ENCODE measurements around the gene MAP4K3.
"Not testable (repeated sequence)": the region's sequence is repeated elsewhere in the genome, so short reads cannot be mapped to it uniquely, and the experiment has no call there.

The MAP4K3 gene

GRCh38 chr2:39409697-39410389, 27.2 kb downstream of the MAP4K3 start:
- in situ Hi-C loops (cut with MboI; ENCODE audit: low sequenced_read_pairs), result no loop called here

DNA sequence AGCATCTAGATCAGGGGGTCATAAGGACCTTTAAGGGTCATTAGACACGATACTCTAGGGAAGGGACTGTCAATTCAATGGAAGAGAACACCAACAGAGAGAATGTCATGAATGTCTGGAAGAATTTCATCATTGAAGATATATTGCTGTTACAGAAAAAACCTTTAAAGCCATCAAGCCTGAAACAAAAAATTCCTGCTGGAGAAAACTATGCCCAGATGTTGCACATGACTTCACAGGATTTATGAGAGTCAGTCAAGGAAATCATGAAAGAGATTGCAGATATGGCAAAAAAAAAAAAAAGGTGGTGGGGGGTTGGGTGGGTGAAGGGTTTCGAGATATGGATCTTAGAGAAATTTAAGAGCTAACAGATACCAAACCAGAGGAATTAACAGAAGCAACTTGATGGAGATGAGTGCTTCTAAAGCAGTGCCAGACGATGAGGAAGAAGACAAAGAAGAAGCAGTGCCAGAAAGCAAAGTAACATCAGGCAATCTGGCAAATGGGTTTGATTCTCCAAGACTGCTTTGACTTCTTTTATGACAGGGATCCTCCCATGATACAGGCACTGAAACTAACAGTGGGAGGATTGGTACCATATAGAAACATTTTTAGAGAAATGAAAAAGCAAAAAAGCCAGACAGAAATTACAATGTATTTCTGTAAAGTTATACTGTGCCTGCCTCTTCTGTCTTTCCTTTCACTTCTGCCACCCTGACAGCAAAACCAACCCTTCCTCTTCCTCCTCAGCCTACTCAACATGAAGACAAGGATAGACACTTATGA, 28.5 kb downstream of the MAP4K3 start:
- in situ Hi-C loops (cut with MboI; ENCODE audit: low sequenced_read_pairs), result no loop called here

- in situ Hi-C loops (cut with MboI; ENCODE audit: low sequenced_read_pairs), result no loop called here
Measured at GRCh38 chr2:39407516-39408296, 29.4 kb downstream of the MAP4K3 start.

- in situ Hi-C loops (cut with MboI; ENCODE audit: low sequenced_read_pairs), result no loop called here
Measured at GRCh38 chr2:39405364-39405763, 31.7 kb downstream of the MAP4K3 start.

GRCh38 chr2:39403311-39403710, 33.8 kb downstream of the MAP4K3 start:
- in situ Hi-C loops (cut with MboI; ENCODE audit: low sequenced_read_pairs), result no loop called here

GRCh38 chr2:39401319-39401718, 35.8 kb downstream of the MAP4K3 start:
- in situ Hi-C loops (cut with MboI; ENCODE audit: low sequenced_read_pairs), result no loop called here

- in situ Hi-C loops (cut with MboI; ENCODE audit: low sequenced_read_pairs), result no loop called here
Measured at GRCh38 chr2:39399570-39399969, 37.5 kb downstream of the MAP4K3 start.

DNA sequence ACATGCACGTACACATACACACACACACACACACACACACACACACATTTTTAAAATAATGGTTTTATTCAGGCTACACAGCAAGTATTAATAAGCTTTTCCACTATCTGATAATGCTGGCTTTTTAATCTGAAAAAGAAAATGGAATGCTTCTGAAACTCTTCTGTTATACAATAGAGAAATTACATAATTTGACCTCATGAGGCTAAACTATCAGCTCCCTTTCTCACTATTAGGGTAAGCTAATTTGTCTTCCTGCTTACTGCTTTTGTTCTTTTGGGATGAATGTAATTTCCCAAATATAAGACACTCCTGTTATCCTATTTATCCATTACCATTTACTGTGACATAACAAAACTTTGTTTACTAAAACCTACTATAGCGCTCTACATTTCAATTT, 41.8 kb downstream of the MAP4K3 start:
- in situ Hi-C loops (cut with MboI; ENCODE audit: low sequenced_read_pairs), result no loop called here

DNA sequence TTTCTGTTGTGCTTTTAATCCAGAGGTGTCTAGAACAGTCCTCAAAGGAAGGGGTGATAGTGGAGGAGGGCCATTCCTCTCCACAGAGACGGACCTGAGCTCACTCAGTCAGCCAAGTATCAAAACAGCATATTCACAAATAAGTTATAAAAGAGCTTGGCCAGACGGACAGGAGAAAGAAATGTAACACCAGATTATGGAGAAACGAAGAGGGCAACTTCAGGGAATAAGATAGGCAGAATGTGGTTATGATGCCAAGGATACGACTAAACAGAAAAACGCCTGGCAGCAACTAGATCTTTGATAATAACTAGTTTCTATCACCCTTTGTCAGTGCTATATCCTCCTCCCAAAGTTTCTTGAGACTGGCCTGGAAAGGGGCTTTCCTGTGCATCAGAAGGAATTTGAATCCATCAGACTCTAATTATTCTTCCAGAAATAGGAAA, 42.5 kb downstream of the MAP4K3 start:
- in situ Hi-C loops (cut with MboI; ENCODE audit: low sequenced_read_pairs), result no loop called here

DNA sequence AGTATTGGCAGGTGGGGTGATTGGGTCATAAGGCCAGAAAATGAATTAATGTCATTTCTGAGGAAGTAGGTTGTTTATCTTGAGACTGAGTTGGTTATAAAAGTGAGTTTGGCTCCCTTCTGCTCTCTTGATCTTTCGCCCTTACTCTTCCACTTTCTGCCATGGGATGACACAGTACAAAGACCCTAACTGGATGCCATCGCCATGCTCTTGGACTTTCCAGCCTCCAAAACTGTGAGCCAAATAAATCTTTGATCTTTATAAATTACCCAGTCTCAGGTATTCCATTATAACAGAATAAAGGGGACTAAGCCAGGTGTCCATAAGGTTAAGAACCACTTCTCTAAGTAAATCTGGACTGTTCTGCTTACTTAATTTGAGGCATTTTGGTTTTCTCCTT, 44.4 kb downstream of the MAP4K3 start:
- in situ Hi-C loops (cut with MboI; ENCODE audit: low sequenced_read_pairs), result no loop called here

DNA sequence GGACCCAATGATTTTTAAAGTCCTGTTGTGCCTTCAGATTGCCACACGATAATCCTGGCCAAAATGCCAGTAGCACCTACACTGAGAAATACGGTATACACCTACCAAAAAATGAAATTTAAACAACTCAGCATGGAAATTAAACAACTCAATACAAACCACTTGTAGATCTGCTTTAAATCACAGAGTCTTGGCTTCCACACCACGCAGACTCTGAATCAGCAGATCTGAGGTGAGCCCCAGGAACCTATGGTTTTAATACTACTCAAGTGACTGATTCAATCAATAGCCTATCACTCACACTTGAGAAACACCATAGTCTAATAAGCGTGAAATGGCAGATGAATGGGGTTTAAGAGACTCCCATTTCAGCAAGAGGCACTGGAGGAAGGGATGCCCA, 46.9 kb downstream of the MAP4K3 start:
- in situ Hi-C loops (cut with MboI; ENCODE audit: low sequenced_read_pairs), result no loop called here

- in situ Hi-C loops (cut with MboI; ENCODE audit: low sequenced_read_pairs), result no loop called here
Measured at GRCh38 chr2:39386064-39386463, 51.0 kb downstream of the MAP4K3 start.

- in situ Hi-C loops (cut with MboI; ENCODE audit: low sequenced_read_pairs), result no loop called here
Measured at GRCh38 chr2:39385172-39385571, 51.9 kb downstream of the MAP4K3 start.

DNA sequence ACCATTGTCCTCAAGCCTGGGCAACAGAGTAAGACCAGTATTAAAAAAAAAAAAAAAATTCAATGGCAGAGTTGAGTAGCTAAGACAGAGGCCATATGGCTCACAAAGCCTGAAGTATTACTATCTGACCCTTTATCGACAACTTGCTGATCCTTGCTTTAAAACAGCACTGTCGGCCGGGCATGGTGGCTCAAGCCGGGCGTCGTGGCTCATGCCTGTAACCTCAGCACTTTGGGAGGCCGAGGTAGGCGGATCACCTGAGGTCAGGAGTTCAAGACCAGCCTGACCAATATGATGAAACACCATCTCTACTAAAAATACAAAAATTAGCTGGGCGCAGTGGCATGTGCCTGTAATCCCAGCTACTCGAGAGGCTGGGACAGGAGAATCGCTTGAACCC, 53.0 kb downstream of the MAP4K3 start:
- in situ Hi-C loops (cut with MboI; ENCODE audit: low sequenced_read_pairs), result not testable (repeated sequence)

DNA sequence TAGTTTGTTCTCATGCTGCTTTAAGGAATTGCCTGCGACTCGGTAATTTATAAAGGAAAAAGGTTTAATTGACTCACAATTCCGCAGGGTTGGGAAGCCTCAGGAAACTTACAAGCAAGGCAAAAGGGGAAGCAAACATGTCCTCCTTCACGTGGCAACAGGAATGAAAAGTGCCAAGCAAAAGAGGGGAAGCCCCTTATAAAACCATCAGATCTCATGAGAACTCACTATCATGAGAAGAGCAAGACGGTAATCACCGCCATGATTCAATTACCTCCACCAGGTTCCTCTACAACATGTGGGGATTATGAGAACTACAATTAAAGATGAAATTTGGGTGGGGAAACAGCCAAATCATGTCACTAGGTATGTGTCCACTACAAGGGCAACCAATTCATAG, 53.9 kb downstream of the MAP4K3 start:
- in situ Hi-C loops (cut with MboI; ENCODE audit: low sequenced_read_pairs), result no loop called here

DNA sequence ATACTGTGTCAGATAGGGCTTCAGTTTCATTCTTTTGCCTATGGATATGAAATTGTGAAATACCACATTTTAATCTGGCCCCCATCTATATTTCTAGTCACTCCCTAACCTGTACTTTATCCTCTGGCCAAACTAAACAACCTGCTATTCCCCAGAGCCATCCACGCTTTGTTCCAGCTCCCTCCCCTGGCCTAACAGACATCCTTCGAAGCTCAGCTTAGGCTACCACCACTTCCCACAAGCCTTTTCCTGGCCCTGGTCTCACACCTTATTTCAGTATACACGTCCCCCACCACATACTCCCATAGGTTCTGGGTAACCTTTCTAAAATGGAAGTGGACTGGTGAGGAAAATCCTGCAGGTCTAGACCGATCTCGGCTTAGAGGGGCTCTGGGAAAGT, 55.4 kb downstream of the MAP4K3 start:
- in situ Hi-C loops (cut with MboI; ENCODE audit: low sequenced_read_pairs), result no loop called here

- in situ Hi-C loops (cut with MboI; ENCODE audit: low sequenced_read_pairs), result no loop called here
Measured at GRCh38 chr2:39380525-39381150, 56.4 kb downstream of the MAP4K3 start.

DNA sequence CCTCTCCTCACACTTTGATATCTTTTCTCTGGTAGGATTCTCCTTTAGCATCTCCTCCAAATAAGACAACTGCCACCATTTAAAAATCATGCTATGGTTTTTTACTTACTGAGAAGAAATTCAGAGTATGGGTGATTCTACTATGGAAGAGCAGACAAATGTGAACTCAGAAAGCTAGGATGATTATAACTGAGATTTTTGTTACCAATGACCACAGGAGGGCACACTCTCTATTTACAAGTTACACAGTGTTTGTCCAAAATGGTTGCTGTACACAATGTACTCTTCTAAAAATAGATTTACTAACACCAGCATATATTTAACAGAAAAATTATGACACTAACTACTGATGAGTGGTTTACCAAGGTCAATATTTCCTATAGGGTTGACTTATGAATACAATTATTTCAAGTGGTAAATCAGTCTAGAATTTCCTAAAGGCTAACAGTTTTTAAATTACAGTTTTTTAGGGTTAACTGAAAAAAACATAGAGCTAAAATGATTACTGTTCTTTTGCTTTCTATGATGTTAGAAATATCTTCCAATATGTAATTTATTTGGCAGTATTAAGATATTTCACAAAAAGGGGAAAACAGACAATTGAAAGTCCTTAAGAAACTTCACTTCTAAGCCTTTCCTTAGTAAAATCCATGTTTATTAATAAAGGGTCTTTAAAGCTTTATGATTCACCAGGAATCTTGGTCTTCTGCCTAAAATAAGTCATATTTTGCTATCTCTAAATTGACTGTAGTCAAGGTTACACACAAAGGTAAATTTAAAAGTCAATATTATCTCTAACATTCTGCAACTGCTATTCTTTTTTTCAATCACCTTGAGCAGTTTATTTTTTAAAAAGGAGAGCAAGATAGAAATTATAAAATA, 57.2 kb downstream of the MAP4K3 start:
- in situ Hi-C loops (cut with MboI; ENCODE audit: low sequenced_read_pairs), result no loop called here

GRCh38 chr2:39378968-39379367, 58.1 kb downstream of the MAP4K3 start:
- in situ Hi-C loops (cut with MboI; ENCODE audit: low sequenced_read_pairs), result no loop called here

DNA sequence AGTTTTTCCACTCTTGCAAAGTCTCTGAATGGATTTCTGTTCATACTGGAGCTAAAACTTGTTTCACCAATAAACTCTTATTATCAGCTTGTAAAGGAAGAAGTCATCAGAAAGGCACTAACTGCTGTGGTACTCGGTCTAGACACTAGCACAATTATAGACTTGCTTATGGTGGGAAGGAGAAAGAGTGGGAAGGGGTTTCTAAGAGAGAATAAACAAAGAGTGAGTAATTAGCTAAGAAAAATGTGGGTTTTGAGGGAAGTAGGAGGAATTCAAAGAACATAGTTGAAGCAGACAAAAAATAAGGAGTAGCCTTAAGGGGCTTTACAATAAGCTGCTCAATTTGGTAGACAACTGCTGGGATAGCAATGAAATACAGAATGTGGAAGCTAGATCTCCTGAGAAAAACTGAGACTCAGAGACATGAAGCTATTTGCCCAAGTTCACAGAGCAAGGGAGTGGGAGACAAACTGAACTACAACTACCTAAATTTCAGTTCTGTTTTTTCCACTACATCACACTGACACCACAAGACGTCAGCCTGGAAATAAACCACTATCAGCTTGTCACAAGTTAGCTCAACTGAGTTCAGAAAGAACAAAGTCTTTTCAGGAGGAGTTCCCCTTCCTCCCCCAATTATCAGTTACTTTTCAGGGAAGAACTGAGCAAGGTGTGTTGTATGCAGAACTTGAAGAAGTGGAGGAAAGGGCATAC, 59.7 kb downstream of the MAP4K3 start:
- in situ Hi-C loops (cut with MboI; ENCODE audit: low sequenced_read_pairs), result no loop called here

Measured in HL-60/S4 (cell line).